Fibroblast of gingiva (primary cell): ENCODE data around the gene SSTR4.
A peak's percentile ranks its signal among the peaks of the same experiment; 100 is the strongest.

Experiments used
- DNase-seq: peaks from one replicate; pipeline ENCODE4 v3.0.0-alpha.2; 2011; ENCODE audit warnings: low read depth

The SSTR4 gene

GRCh38 chr20:23065266-23066201 lies 30.4 kb downstream of the SSTR4 start:
- DNase-seq, result no peak

GRCh38 chr20:23066772-23067171 lies 31.7 kb downstream of the SSTR4 start:
- DNase-seq, result no peak

- no peak for DNase-seq
Measured at GRCh38 chr20:23068283-23068682, 33.2 kb downstream of the SSTR4 start.

GRCh38 chr20:23069108-23069507 lies 34.0 kb downstream of the SSTR4 start:
- DNase-seq, result no peak

GRCh38 chr20:23071398-23071797 lies 36.3 kb downstream of the SSTR4 start:
- no peak for DNase-seq

- DNase-seq, result no peak
Measured at GRCh38 chr20:23071996-23072395, 36.9 kb downstream of the SSTR4 start.

- DNase-seq, result no peak
Measured at GRCh38 chr20:23072892-23073586, 37.9 kb downstream of the SSTR4 start.

GRCh38 chr20:23074052-23074451 lies 38.9 kb downstream of the SSTR4 start:
- DNase-seq, result no peak

GRCh38 chr20:23077277-23077676 lies 42.2 kb downstream of the SSTR4 start:
- DNase-seq, result no peak

GRCh38 chr20:23078351-23079015 lies 43.4 kb downstream of the SSTR4 start:
- peak; percentile 80 for DNase-seq

GRCh38 chr20:23079016-23079351 lies 43.9 kb downstream of the SSTR4 start:
- no peak for DNase-seq

GRCh38 chr20:23079926-23080325 lies 44.8 kb downstream of the SSTR4 start:
- DNase-seq, result no peak

- no peak for DNase-seq
Measured at GRCh38 chr20:23080521-23080920, 45.4 kb downstream of the SSTR4 start.

GRCh38 chr20:23081263-23081819 lies 46.2 kb downstream of the SSTR4 start:
- DNase-seq, result no peak

- DNase-seq, result no peak
Measured at GRCh38 chr20:23082846-23083552, 47.9 kb downstream of the SSTR4 start.

GRCh38 chr20:23083553-23084220 lies 48.6 kb downstream of the SSTR4 start:
- DNase-seq, result no peak

- DNase-seq, result no peak
Measured at GRCh38 chr20:23084282-23084844, 49.3 kb downstream of the SSTR4 start.

GRCh38 chr20:23084845-23085365 lies 49.8 kb downstream of the SSTR4 start:
- no peak for DNase-seq

- no peak for DNase-seq
Measured at GRCh38 chr20:23085436-23086055, 50.4 kb downstream of the SSTR4 start.

- DNase-seq, result no peak
Measured at GRCh38 chr20:23086056-23086566, 51.0 kb downstream of the SSTR4 start, which contains the start of gene CD93. TSS of gene CD93 (minus strand) at chr20:23086324. CDS start at chr20:23086192, 132 bp downstream.
